ENCODE results near the gene RGS3.
"Not testable (repeated sequence)": the region's sequence is repeated elsewhere in the genome, so short reads cannot be mapped to it uniquely, and the experiment has no call there.

The RGS3 gene

DNA sequence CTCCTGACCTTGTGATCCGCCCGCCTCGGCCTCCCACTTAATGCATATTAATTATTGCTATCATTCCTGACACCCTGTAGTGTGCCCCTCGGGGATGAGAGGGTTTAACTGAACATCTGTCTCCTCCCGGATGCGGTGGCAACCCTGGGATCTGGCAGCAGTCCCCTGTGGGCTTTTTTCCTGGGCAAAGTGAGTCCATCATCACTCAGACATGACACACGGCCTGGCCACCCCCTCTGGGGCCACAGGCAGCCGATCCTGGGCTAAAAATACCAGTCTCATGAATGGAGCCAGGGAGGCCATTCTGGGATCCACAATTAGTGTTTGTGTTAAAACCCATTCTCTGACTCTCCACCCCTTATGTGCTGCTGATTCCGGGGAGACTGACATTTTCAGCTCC lies 161.2 kb downstream of the RGS3 start:
- no peak for DNase-seq

DNA sequence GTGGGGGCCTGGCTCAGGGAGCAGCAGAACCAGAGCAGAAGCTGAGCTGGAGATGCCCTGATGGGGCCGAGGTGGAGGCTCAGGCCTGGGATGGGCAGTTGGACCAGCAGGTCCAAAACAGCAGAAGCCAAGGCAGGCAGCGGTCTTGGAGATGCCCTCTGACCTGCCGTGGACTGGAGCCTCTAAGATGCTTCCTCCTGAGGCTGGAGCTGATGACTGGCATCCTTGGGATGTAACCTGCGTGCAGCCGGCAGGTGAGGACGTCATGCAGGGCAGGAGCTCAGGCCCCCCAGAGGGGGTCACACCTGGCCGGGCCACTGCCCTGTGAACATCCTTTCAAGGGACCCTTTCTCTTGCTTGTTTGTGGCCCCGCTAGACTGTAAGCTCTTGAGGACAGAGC lies 162.0 kb downstream of the RGS3 start:
- no peak for DNase-seq

DNA sequence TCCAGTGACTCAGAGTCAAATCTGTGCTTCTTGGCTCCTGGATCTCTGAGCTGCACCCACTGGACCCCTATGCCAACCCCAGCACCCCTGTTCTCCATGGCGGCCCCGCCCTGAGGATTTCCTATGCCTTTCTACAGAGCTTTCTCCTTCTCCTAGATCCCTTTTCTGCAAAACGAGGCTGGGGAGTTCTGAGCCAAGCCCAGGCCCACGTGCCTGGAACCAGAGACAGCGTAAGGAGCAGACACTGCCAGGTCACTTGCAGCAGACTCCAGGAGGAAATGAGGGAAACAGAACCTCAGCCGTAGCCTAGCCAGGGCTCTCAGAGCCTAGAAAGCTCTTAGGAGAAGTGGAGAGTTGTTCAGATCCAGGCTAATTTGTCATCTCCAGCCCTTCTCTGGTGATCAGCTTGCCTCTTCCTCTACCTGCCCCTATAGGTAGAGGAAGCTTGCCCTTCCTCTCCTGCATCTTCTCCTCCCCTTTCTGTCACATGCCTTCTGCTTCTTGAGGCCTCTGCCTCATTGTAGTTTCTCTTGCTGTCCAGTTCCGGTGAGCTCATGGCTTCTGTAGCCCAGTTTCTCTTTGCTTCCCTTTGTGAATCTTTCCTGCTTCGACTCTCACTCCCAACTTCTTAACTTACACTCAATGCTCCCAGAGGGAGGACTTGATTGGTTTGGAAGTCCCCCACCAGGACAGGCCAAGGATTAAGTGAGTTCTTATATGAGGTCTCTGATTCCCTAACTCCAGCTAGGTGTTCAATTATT lies 163.4 kb downstream of the RGS3 start:
- no peak for DNase-seq

DNA sequence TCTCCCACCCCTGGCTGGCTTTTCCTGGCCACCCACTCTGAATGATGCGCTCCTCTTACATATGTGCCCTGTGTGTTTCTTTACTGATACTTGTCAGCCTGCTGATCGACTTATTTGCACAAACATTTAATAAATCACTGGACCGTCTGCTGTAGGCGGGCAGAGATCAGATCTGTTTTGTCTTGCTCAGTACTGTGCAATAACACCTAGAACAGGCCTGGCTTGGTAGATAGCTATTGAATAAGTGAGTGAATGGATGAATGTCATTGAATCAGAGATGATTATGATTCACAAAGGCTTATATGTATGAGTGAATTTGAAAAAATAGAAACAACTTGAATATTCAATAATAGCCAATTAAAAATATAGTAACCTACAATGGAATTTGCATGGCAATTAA lies 165.1 kb downstream of the RGS3 start:
- DNase-seq, result no peak

DNA sequence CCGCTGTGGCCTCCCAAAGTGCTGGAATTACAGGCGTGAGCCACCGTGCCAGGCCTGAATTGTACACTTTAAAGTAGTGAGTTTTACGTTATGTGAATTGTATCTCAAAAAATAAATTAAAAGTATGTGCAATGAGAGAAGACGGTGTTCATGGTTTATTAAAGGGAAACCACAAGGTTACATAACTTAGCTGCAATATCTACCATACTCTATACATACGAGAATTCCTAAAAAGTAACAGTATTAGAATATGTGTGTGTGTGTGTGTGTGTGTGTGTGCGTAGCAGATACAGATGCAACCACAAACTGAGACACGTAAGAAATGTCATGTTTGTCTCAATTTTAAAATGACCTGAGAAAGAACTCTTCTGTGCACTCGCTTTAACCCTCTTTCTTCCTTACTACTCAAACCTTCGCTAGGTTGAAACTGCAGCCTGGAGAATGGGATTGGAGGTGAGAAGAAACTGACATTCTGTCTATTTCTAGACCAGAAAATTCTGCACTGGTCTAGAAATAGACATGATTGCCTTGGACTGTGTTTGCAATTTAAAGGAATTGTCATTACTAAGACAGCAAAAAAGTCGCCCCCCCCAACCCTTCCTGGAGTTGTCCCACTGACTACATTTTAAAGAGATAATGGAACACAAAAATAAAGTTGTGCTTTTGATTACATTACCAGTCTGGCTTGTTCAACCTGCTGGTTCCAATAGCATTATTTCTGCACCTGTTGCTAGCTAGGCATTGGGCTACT lies 167.0 kb downstream of the RGS3 start:
- DNase-seq, result peak; percentile 12

DNA sequence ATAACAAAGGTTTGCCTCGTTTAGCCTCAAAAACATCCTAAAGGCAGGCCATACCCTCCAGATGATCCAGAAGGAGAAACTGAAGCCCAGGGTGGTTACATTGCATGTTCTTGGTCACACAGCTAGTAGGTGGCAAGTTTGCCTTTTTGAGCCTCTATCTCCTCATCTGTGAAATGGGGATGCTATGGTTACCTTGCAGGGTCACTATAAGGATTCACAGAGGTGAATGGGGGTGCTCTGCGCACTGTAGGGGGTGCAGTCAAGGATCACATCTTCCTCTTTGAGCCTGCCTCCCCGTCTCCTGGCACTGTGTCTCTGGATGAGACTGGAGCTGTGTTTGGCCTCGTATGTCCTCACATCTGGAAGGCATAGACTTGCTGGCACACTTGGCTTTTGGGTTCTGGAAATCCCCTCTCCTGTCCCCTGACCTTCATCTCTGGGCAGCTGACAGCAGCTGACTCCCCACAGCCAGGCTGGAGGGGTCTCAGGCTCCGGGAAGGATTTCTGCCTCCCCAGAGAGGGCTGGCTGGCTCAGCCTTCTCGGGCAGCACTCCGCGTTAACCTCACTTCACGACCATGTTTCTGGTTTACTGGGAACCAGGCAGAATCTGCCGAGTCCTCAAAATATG lies 167.7 kb downstream of the RGS3 start:
- no peak for DNase-seq

DNA sequence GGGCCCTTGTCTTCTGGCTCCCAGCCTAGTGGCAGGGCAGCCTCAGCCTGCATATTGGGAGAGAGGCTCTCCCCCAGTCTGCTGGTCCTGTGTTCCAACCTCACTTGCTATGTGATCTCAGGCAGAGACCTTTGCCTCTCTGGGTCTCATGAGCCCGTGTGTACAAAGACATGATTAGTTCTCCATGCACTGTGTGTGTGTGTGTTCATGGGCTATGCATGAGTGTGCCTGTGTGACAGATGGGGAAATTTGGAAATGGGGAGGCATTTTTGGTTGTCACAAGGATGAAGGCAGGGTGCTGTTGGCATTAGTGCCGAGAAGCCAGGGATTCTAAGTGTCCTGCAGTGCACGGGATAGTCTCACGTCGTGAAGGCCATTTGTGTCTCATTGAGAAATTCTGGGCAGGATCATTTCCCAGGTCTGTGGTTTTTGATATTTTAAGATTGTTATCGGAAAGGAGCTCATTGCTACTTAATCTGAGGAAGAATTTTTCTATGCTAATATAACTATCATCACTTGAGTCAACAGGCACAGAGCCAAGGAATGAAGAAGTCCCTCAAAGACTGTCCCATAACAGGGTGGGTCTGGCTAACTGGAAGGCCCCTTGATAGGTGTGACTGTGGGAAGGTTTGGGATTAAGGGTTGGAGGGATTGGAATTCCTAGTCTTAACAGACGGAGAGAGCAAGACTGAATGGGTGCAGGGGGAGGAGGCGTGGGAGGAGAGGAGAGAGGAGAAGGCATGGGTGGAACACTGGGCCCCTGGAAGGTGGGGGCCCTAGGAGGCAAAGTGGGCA lies 168.5 kb downstream of the RGS3 start:
- no peak for DNase-seq

DNA sequence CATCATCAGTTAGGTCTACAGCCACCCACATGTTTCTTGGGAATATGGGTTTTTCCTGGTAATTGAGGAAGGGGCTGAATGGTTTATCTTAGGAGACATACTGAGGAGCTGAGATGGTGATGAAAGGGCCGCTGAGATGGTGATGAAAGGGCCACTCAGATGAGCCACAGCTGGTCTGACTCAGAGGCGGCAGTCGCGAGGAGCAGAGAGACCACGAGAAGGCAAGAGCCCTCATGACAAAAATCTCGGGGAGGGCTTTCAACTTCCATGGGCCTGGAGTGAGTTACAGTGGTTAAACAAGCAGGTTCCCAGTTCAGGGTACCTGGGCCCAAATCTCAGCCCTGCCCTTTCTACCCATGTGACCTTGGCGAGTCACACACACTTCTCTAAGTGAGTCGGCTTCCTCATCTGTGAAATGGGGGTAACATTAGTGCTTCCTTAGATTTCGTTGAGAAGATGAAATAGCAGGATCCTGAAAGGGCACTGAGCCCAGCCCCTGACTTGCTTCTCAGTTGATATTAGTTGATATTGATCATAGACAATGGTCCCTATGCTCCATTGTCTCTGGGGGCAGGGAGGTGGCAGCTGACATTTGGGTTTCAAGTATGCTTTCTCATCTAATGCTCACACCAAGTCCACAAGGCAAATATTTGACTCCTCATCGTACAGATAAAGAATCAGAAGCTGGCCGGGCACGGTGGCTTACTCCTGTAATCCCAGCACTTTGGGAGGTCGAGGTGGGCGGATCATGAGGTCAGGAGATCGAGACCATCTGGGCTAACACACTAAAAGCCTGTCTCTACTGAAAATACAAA lies 169.5 kb downstream of the RGS3 start:
- peak; percentile 3 for DNase-seq

DNA sequence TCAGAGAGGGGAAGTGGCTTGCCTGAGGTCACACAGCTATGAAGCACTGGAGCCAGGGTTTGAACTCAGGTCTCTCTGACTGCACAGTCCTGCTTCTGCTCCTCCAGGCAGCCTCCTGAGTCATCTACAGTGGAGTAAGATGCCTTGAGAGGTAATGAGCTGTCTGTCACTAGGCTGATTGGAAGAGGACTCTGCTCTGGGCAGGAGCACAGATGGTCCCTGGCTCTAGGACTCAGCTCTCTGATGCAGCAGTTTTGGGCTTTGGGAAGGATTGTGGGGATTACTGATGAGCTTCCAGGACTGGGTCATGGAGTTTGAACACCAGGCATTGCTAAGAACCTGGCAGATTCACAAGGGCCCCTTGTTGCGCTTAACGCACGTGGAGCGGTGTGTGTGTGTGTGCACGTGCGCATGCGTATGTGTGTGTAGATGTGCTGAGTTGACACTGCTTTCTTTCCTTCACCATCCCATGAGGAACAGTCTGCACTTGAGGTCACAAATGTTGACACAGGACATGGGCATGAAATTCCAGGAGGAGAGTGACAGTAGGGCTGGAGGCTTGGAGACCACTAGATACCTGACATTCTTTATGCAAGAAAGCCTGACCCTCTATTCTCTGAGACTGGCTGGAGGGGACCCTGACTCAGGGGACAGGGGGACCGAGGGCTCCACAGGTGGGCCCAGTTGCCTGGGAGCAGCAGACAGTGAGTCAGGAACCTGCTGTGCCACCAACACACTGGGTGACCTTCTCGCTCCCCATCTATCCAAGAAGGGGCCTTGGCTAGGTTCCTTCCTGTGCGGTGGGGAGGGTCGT lies 170.5 kb downstream of the RGS3 start:
- DNase-seq, result peak; percentile 2

DNA sequence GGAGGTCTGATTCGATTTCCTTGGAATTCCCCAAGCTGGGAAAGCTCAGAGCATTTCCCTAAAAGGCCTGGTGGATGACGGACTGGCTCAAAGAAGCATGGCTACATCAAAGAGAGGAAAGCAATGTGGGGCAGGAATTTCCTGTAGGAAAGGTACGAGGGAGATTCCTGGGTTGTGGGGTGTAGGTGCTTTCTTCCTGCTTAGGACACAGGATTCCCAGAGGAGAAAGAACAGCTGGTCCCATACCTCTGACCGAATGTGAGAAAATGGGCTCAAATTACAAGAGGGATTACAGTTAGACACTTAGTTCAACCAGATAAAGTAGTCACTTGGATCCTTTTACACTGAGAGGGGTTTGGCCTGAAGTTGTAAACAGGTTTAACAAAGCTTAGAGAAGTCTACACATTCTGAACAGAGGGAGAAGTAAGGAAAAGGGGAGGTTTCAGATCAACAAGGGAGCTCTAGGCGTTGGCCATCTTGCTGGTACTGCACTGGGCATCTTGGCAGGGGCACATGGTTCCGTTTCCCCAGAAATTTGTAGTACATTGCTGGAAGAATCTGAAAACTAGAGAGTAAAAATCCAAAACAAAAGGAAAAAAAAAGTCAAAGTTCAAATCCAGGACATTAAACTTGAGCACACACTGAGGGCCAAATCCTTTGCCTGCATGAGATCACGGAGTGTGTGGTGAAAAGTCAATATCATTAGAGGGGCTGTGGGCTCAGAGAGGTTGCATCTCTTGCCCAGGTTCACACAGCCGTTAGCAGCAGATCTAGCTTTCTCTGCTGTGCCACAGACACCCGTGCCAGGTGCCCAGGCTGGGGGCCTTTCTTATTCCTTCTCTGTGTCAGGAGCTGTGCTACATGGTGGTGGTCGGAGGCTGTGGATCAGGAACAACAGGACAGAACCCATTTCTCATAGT lies 171.3 kb downstream of the RGS3 start:
- DNase-seq, result no peak

DNA sequence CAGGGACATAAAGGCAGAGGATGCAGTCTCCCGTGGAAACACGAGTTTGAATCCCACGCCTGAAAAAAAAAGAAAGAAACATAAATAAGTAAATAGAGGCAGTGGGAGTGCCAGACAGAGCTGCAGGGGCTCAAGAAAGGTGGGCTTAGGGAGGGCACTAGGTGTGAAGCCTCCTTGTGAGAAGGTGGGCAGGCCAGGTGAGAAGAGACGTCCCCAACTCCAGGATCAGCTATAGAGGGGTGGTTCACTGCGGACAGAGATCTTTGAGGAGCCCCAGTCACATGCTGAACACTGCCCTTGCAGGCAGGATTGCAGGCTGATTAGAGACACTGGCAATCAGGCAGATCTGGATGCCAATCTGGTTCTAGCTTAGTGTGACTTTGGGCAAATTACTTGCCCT lies 172.1 kb downstream of the RGS3 start:
- no peak for DNase-seq

DNA sequence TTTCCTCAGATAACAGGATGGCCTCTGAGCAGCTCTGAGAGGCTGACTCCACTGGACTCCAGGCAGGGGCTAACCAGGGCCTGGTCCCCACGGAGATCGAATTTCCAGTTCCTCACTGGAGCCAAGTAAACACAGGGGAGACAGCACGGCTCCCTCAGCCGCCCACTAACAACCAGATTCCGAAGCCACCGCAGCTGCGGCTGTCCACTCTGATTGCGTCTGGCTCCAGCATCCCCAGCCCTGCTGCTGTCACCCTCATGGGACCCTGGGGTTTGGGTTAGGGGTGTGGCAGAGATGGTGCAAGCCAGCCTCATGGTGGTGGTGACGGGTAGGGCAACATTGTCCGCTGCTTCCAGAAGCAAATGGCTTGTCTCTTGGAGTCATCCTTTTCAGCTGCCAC lies 172.6 kb downstream of the RGS3 start:
- DNase-seq, result no peak

DNA sequence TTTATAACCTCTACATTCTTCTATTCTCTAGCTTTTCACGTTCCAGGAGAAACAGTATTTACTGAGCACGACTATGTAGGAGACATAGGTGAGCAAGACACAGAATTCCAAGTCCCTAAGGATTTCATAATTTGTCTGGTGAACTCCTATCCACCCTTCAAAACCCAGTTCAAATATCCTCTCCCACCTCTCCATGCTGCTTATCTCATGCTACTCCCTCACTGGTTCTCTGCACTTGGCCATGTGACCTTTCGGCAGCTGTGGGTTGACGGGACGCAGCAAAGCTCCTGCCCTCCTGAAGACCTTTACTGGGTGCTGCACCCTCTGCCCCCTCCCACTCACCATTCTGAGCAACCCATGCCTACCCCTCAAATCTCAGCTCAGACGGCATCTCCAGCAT lies 173.2 kb downstream of the RGS3 start:
- no peak for DNase-seq

DNA sequence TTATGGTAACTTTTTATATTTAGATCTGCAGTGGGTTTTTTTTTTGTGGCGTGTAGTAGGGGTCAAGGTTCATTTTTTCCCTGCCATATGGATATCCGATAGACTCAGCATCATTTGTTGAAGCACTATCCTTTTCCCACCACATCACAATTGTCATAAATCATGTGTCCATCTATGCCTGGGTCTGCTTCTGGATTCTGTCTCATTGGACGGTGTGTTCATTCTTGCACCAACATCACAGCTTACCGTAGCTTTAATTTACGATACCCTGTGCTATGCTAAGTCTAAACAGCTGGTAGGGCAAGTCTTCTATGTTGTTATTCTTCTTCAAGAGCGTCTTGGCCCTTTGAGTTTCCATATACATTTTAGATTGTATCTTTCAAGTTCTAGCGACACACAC lies 175.0 kb downstream of the RGS3 start:
- no peak for DNase-seq

DNA sequence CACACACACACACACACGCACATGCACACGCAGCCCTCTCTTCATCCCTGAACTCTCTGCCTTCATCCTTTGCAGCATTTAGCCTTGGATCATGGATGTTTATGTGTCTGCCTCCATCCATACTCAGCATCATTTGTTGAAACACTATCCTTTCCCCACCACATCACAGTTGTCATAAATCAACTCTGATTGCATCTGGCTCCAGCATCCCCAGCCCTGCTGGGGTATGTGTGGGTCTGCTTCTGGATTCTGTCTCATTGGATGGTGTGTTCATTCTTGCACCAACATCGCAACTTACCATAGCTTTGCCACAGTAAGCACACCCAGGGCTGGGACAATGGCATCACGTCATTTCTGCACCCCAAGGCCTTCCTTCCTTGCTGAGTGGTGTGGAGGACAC lies 175.4 kb downstream of the RGS3 start:
- DNase-seq, result no peak

DNA sequence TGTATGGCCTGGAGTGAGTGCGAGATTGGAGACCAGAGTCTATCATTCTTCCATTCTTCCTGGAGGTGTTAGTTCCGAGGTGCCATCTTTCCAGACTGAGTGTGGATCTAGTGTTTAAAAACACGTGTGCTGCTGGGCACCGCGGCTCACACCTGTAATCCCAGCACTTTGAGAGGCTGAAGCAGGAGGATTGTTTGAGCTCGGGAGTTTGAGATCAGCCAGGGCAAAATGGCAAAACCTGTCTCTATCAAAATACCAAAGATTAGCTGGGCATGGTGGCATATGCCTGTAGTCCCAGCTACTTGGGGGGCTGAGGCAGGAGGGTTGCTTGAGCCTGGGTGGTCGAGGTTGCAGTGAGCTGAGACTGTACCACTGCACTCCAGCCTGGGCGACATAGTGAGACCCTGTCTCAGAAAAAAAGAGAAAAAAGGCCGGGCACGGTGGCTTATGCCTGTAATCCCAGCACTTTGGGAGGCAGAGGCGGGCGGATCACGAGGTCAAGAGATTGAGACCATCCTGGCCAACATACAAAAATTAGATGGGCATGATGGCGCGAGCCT lies 176.0 kb downstream of the RGS3 start:
- DNase-seq, result not testable (repeated sequence)

DNA sequence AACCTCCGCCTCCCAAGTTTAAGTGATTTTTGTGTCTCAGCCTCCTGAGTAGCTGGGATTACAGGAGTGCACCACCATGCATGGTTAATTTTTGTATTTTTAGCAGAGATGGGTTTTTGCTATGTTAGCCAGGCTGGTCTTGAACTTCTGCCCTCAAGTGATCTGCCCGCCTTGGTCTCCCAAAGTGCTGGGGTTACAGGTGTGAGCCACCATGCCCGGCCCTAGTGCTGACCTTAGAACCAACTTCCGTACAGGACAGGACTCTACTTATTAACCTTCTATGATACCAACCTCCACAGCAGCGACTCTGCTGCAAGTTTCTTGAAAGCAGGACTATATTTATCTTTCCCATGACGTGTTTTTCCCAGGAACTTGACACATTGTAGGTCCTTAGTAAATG lies 176.9 kb downstream of the RGS3 start:
- DNase-seq, result no peak

DNA sequence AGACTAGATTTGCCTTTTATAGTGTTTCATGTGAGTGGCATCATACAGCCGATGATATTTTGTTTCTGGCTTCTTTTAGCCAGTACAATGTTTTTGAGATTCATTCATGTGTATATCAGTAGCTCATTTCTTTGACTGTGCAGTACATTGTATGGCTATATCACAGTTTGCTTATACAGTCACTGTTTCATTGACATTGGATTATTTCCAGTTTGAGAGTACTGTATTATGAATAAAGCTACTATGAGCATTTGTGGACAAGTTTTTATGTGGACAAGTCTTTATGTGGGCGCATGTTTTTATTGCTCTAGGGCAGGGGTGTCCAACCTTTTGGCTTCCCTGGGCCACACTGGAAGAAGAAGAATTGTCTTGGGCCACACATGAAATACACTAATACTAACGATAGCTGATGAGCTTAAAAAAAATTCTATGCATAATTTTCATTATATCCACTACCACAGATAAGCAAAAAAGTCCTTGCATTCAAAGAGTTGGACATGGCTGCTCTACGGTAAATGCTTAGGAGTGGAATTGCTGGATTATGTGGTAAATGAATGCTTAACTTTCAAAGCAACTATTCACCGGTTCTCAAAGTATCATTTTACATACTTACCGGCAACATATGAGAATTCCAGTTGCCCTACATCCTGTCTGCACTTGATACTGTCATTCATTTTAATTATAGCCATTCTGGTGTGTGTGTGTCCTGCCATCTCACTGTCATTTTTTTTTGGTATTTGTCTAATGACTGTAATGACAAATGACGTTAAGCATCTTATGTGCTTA lies 177.8 kb downstream of the RGS3 start:
- DNase-seq, result no peak

DNA sequence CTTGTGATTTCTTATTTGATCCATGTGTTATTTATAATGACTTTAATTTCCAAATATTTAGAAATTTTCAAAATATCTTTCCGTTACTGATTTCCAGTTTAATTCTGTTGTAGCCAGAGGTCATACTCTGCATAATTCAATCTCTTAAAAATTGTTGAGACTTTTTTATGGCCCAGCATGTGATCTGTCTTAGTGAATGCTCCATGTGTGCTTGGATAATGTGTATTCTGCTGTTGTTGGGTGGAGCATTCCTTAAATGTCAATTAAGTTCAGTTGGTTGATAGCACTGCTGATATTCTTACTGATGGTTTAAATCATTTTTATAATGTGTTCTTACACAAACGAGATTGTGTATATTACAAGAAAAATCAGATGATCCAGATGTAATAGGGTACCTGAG lies 180.8 kb downstream of the RGS3 start:
- no peak for DNase-seq

Measured in MV-4-11 (cell line).